Panc1 (cell line): ENCODE data around the gene IFIT3. TPM values are rescaled to one million over a fixed set of nuclear protein-coding genes. Genes with fewer than 3 reads are reported as not detected.
"Not testable (repeated sequence)": the region's sequence is repeated elsewhere in the genome, so short reads cannot be mapped to it uniquely, and the experiment has no call there.

Experiments
- ATAC-seq: fragments of 200-7000 bp; cut with Tn5 transposase; 2 replicates; pipeline ENCODE4 v1.9.1; 2020; ENCODE audit warnings: mild to moderate bottlenecking, moderate library complexity
- BruUV-seq: library from RNA; stranded (reverse); fragments of 400-500 nt; replicated peaks from 2 replicates; lab custom pipeline; 2021; lab: Mats Ljungman, UMichigan
- CTCF ChIA-PET: fragments of 300-600 bp; sonication (Branson Sonifier 250); formaldehyde crosslinking; loops from one replicate; lab custom pipeline; 2022; ENCODE audit warnings: antibody characterized with exemption; lab: Charles Lee
- POLR2A ChIA-PET: fragments of 300-600 bp; sonication (Branson Sonifier 250); formaldehyde crosslinking; loops from one replicate; lab custom pipeline; 2022; ENCODE audit warnings: antibody characterized with exemption; lab: Charles Lee
- DNase-seq: peaks from one replicate; pipeline ENCODE4 v3.0.0-alpha.2; 2010; ENCODE audit warnings: low read depth, low spot score
- H3K27ac ChIP-seq: 2 replicates; pipeline ENCODE4 v1.5.1; 2011; ENCODE audit warnings: mild to moderate bottlenecking, low read length, inconsistent platforms
- H3K27me3 ChIP-seq: fragments of 200-500 bp; sonication (Bioruptor generic); 2 replicates; pipeline ENCODE4 v1.6.0; 2014; ENCODE audit warnings: low read length, inconsistent platforms; ENCODE audit not compliant: control insufficient read depth, insufficient read depth
- H3K36me3 ChIP-seq: fragments of 200-500 bp; sonication (Bioruptor generic); 2 replicates; pipeline ENCODE4 v1.5.1; 2014; ENCODE audit warnings: inconsistent platforms, mild to moderate bottlenecking, low read length, moderate library complexity; ENCODE audit not compliant: control insufficient read depth, insufficient read depth
- H3K4me1 ChIP-seq: 2 replicates; pipeline ENCODE4 v1.5.1; 2011; ENCODE audit warnings: inconsistent platforms, mild to moderate bottlenecking, low read length, moderate library complexity; ENCODE audit not compliant: control insufficient read depth, insufficient read depth
- H3K4me3 ChIP-seq, 2 experiments: 2 replicates each; pipeline ENCODE4 v1.5.1; 2011 to 2012; ENCODE audit warnings: low read depth in 2 of 2, low read length in 2 of 2, mild to moderate bottlenecking in 2 of 2, inconsistent platforms in 1 of 2, moderate library complexity in 1 of 2
- H3K9me3 ChIP-seq: fragments of 200-500 bp; sonication (Bioruptor generic); 2 replicates; pipeline ENCODE4 v1.5.1; 2014; ENCODE audit warnings: low read depth, mild to moderate bottlenecking, inconsistent platforms, low read length, moderate library complexity; ENCODE audit not compliant: control insufficient read depth, insufficient read depth
- CTCF ChIP-seq: fragments of 450-650 bp; IDR thresholded peaks from 2 replicates; pipeline ENCODE4 v1.5.1; 2017; ENCODE audit warnings: mild to moderate bottlenecking
- POLR2AphosphoS5 ChIP-seq: IDR thresholded peaks from 2 replicates; pipeline ENCODE4 v1.6.1; 2012; ENCODE audit warnings: mild to moderate bottlenecking, low read depth, low read length, moderate library complexity
- REST ChIP-seq, 2 experiments: IDR thresholded peaks; 2 replicates each; pipeline ENCODE4 v1.6.1; 2011 to 2012; ENCODE audit warnings: low read depth in 2 of 2, control low read depth in 1 of 2, low read length in 1 of 2, mild to moderate bottlenecking in 1 of 2, moderate library complexity in 1 of 2; ENCODE audit not compliant: insufficient read depth in 1 of 2
- SIN3A ChIP-seq: IDR thresholded peaks from 2 replicates; pipeline ENCODE4 v1.6.1; 2012; ENCODE audit warnings: low read depth, mild to moderate bottlenecking, low read length, moderate library complexity, borderline replicate concordance; ENCODE audit not compliant: insufficient read depth
- TCF7L2 ChIP-seq: IDR thresholded peaks from 2 replicates; pipeline ENCODE4 v1.6.1; 2011; ENCODE audit warnings: mild to moderate bottlenecking, low read depth, low read length, inconsistent platforms
- in situ Hi-C: cut with HindIII; loops from 2 replicates; pipeline ENCODE4 v1.10.0; 2016; ENCODE audit warnings: low sequenced_read_pairs, low pct_unique_long_range_greater_than_20kb
- intact Hi-C: fragments of 100-400 bp; cut with micrococcal nuclease; formaldehyde crosslinking; loops from one replicate; pipeline ENCODE4 v1.10.0; 2022; ENCODE audit not compliant: unreplicated experiment
- total RNA-seq: library from RNA; stranded (reverse); gene quantifications from one replicate; pipeline ENCODE4 v1.2.1, GENCODE V29; 2021; ENCODE audit not compliant: unreplicated experiment

IFIT3 gene
- total RNA-seq, 1 experiment from 2014 or later: 29.8 TPM

DNA sequence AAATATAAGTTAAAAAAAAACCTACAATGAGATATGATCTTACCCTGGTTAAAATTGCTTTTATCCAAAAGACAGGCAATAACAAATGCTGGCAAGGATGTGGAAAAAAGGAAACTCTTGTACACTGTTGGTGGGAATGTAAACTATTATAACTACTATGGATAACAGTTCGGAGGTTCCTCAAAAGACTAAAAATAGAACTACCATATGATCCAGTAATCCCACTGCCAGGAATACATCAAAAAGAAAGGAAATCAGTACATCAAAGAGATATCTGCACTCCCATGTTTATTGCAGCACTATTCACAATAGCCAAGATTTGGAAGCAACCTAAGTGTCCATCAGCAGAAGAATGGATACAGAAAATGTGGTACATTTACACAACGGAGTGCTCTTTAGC lies 1.9 kb upstream of the IFIT3 start:
- peaks cover 21% of the 10 kb centered on the region for H3K4me1 ChIP-seq
- H3K4me3 ChIP-seq, CTCF ChIA-PET, ATAC-seq, DNase-seq, H3K27me3 ChIP-seq, intact Hi-C loops, H3K9me3 ChIP-seq, H3K27ac ChIP-seq, H3K36me3 ChIP-seq, in situ Hi-C loops, BruUV-seq, POLR2A ChIA-PET: not testable (repeated sequence)

- peak overlapping the region in 1 of 2 experiments; percentile 74; a peak in 2 of 4 replicates for H3K4me3 ChIP-seq
- peaks cover 41% of the 10 kb centered on the region for H3K4me1 ChIP-seq
- in situ Hi-C loops (no loop called here), intact Hi-C loops (no loop called here)
- BruUV-seq: no TSS peak
- POLR2A ChIA-PET: no interaction called here
- DNase-seq: no peak
- H3K9me3 ChIP-seq: no peaks in the 10 kb centered on the region
- H3K27me3 ChIP-seq: no peaks in the 10 kb centered on the region
- H3K36me3 ChIP-seq: no peaks in the 10 kb centered on the region
- ATAC-seq: no peak
- CTCF ChIA-PET: no interaction called here
- H3K27ac ChIP-seq: peak overlapping the region; percentile 97
- TF ChIP-seq POLR2AphosphoS5 (no peak), CTCF (no peak), TCF7L2 (no peak), REST (IDR thresholded peaks at IDR 0.05; ENCODE audit: insufficient read depth in 1 of 2, low read depth in 2 of 2, low read length in 1 of 2) (no peak), SIN3A (no peak)
Observed at GRCh38 chr10:89329151-89329550, 1.4 kb downstream of the IFIT3 start.

- H3K36me3 ChIP-seq, BruUV-seq, H3K27me3 ChIP-seq, intact Hi-C loops, in situ Hi-C loops, H3K9me3 ChIP-seq, CTCF ChIA-PET, DNase-seq, H3K4me3 ChIP-seq, ATAC-seq: not testable (repeated sequence)
- peaks cover 41% of the 10 kb centered on the region for H3K4me1 ChIP-seq
- POLR2A ChIA-PET: interaction anchor here (0.5 to 0.7 kb wide), 2 partner anchors 39 to 340 kb away, joined by 3 to 8 read pairs; no protein-coding TSS in a partner anchor
- peak overlapping the region; percentile 80 for H3K27ac ChIP-seq
Observed at GRCh38 chr10:89330014-89330413, 2.2 kb downstream of the IFIT3 start.
